ENCODE data around the gene SMPDL3A. TPM values are rescaled to one million over a fixed set of nuclear protein-coding genes. Genes with fewer than 3 reads are reported as not detected.

The SMPDL3A gene
- total and polyA plus RNA-seq, 9 donors, result 3.5 to 14.1 (median 7.9) TPM

DNA sequence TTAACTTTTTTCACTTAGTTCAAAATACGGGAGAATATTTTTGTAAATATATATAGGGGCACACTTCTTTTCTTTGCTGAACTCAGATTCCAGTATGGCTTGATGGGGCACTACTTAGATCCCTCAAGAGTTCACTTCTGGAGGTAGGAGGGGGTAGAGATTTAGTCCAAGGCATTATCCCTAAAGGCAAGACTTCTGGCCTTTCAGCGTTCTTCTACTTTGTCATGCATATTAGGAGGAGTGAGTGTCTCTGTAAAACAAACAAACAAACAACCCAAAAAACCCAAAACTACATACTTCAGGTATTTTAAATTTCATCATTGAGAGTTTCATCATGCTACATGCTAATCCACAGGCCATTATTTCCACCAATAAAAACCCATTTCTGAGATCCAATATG is 32.0 kb downstream of the SMPDL3A start:
- intact Hi-C loops (cut with DNase I), result no loop called here
- Histone ChIP-seq H3K9me3 (no peaks in the 10 kb centered on the region), H3K36me3 (no peaks in the 10 kb centered on the region), H3K4me1 (ENCODE audit: insufficient read depth) (no peaks in the 10 kb centered on the region), H3K27ac (no peak overlapping the region), H3K4me3 (no peak overlapping the region), H3K27me3 (no peaks in the 10 kb centered on the region)
- 52 to 75% (median 61%) methylated on average over 2 of the region's 2 CpGs for whole genome bisulfite sequencing, 3 donors
- TF ChIP-seq, protein P1, sequence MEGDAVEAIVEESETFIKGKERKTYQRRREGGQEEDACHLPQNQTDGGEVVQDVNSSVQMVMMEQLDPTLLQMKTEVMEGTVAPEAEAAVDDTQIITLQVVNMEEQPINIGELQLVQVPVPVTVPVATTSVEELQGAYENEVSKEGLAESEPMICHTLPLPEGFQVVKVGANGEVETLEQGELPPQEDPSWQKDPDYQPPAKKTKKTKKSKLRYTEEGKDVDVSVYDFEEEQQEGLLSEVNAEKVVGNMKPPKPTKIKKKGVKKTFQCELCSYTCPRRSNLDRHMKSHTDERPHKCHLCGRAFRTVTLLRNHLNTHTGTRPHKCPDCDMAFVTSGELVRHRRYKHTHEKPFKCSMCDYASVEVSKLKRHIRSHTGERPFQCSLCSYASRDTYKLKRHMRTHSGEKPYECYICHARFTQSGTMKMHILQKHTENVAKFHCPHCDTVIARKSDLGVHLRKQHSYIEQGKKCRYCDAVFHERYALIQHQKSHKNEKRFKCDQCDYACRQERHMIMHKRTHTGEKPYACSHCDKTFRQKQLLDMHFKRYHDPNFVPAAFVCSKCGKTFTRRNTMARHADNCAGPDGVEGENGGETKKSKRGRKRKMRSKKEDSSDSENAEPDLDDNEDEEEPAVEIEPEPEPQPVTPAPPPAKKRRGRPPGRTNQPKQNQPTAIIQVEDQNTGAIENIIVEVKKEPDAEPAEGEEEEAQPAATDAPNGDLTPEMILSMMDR (IDR thresholded peaks at IDR 0.05), result no peak
- TF ChIP-seq POLR2A (IDR thresholded peaks at IDR 0.05) (no peak), EP300 (IDR thresholded peaks at IDR 0.05) (no peak)
- no peak for DNase-seq

DNA sequence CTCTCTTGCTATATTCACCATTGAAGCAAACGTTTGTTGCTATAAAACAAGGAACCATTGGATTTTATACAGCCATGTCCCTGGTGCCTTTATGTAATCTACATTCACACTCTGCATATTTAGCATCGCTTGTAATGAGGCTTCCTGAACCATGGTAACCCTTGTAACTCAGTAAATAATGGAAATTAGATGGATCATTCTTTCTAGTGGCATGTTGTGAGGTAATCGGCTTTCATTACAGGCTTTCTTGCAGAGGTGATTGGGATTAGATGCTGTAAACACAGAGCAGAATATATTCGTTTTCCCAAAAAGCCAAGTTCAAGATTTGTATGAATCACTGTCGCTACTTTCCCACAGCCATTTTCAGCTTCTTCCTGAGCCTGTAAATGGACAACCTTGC is 36.1 kb downstream of the SMPDL3A start:
- WGBS, 3 donors, result 72 to 75% (median 74%) methylated on average over 5 of the region's 5 CpGs
- Histone ChIP-seq H3K27me3 (no peaks in the 10 kb centered on the region), H3K4me1 (ENCODE audit: insufficient read depth) (no peaks in the 10 kb centered on the region), H3K27ac (no peak overlapping the region), H3K4me3 (no peak overlapping the region), H3K36me3 (no peaks in the 10 kb centered on the region), H3K9me3 (no peaks in the 10 kb centered on the region)
- no peak for TF ChIP-seq POLR2A (IDR thresholded peaks at IDR 0.05)
- intact Hi-C loops (cut with DNase I), result no loop called here
- DNase-seq, result no peak

DNA sequence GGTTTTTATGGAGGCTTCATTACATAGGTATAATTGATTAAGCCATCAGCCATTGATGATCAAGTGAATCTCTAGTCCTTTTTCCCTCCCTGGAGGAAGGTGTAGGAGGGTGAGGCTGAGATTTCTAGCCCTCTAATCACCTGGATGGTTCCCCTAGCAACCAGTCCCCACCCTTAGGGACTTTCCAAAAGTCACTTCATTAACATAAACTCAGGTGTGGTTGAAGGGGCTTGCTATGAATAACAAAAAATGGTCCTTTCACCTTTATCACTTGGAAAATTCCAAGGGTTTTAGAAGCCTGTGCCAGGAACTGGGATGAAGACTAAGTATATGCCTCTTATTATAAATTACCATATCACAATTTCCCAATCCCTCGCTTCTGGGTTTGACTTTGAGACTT is 40.4 kb downstream of the SMPDL3A start:
- H3K4me3 ChIP-seq, result no peak overlapping the region
- H3K27ac ChIP-seq, result no peak overlapping the region
- no peaks in the 10 kb centered on the region for H3K27me3 ChIP-seq
- H3K36me3 ChIP-seq, result no peaks in the 10 kb centered on the region
- no peaks in the 10 kb centered on the region for H3K4me1 ChIP-seq (ENCODE audit: insufficient read depth)
- intact Hi-C loops (cut with DNase I), result no loop called here
- WGBS, 3 donors, result 85 to 96% (median 91%) methylated on average over 1 of the region's 1 CpG
- no peaks in the 10 kb centered on the region for H3K9me3 ChIP-seq
- TF ChIP-seq POLR2A (IDR thresholded peaks at IDR 0.05) (no peak), EP300 (IDR thresholded peaks at IDR 0.05) (no peak)
- TF ChIP-seq, protein P1 (IDR thresholded peaks at IDR 0.05), result no peak
- DNase-seq, result no peak

DNA sequence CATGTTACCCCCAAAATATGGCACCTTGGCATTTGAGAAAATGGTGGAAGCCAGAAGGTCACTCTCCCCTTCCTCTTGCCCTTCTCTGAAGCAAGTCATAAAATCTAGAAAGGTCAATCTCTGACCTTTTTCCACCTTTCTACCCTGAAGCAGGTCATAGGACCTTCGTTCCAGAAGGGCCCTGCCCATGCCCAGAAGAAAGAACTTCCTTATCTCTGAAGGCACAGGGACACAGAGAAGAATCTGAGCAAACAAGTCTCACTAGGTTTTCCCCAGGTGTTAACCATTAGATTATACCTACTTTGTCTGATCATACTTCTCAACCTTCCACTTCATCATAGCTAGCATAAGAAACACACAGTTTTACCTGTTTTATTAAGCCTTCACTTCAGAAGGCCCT is 42.5 kb downstream of the SMPDL3A start:
- no peak for TF ChIP-seq POLR2A (IDR thresholded peaks at IDR 0.05)
- Histone ChIP-seq H3K9me3 (no peaks in the 10 kb centered on the region), H3K4me1 (ENCODE audit: insufficient read depth) (no peaks in the 10 kb centered on the region), H3K36me3 (no peaks in the 10 kb centered on the region), H3K27me3 (no peaks in the 10 kb centered on the region), H3K27ac (no peak overlapping the region), H3K4me3 (no peak overlapping the region)
- no peak for DNase-seq
- intact Hi-C loops (cut with DNase I), result loop anchor here in 1 of 4 donors (10.0 kb wide), 1 partner anchor 97 kb away; no protein-coding TSS in a partner anchor
- WGBS, 3 donors, result 74 to 81% (median 80%) methylated on average over 1 of the region's 1 CpG

DNA sequence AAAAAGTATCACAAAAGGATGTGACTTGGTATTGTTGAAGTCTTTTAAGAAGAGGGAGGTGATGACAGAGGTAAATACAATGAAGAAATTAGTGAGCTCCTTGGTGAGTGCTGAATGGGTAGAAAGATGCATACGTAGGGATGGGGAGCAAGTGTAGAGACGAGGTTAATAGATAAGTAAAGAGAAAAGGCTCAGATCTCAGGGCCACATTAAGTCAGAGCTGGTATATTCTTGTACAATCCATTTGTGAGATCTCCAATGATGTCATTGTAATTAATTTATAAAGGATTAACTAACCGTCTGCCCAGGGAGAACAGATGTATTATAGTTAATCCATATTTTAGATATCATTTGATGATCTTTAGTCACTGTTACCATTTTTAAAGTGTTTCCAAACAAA is 43.4 kb downstream of the SMPDL3A start:
- no peak overlapping the region for H3K4me3 ChIP-seq
- intact Hi-C loops (cut with DNase I), result loop anchor here in 1 of 4 donors (10.0 kb wide), 1 partner anchor 98 kb away; no protein-coding TSS in a partner anchor
- WGBS, 3 donors, result 59 to 68% (median 64%) methylated on average over 3 of the region's 3 CpGs

More for the DNA sequence above, 43.4 kb downstream of the SMPDL3A start:
- TF ChIP-seq EP300 (IDR thresholded peaks at IDR 0.05) (no peak), POLR2A (IDR thresholded peaks at IDR 0.05) (no peak)
- TF ChIP-seq, protein P1 (IDR thresholded peaks at IDR 0.05), result no peak
- no peaks in the 10 kb centered on the region for H3K27me3 ChIP-seq
- H3K27ac ChIP-seq, result no peak overlapping the region
- H3K36me3 ChIP-seq, result no peaks in the 10 kb centered on the region
- DNase-seq, result no peak
- no peaks in the 10 kb centered on the region for H3K4me1 ChIP-seq (ENCODE audit: insufficient read depth)
- no peaks in the 10 kb centered on the region for H3K9me3 ChIP-seq

Measured in ovary (tissue), 9 donors.